ENCODE measurements around the gene FHOD3.

- TF ChIP-seq CTCF (conservative IDR thresholded peaks at IDR 0.05 in 1 of 2, IDR thresholded peaks at IDR 0.05 in 1 of 2; ENCODE audit: extremely low read depth in 1 of 2, insufficient read depth in 1 of 2, low read depth in 1 of 2, low read length in 2 of 2), result no peak
- no peak for TF ChIP-seq EZH2 (IDR thresholded peaks at IDR 0.05; ENCODE audit: borderline replicate concordance, low read length)
Observed at GRCh38 chr18:36467614-36468013, 170.1 kb downstream of the FHOD3 start.

Data from mammary epithelial cell (primary cell).